Naive thymus-derived CD4-positive, alpha-beta T cell (primary cell): ENCODE measurements around the gene HLA-DMB. TPM values are rescaled to one million over a fixed set of nuclear protein-coding genes. Genes with fewer than 3 reads are reported as not detected.

Source experiments
- ATAC-seq: fragments of 150-1000 bp; cut with Tn5 transposase; 2 replicates; pipeline ENCODE4 v1.10.0; 2021; ENCODE audit warnings: mild to moderate bottlenecking, moderate library complexity
- CTCF ChIA-PET: fragments of 350-600 bp; sonication (Branson Sonifier 250); formaldehyde crosslinking; loops from one replicate; lab custom pipeline; 2021; ENCODE audit warnings: antibody characterized with exemption; lab: Charles Lee
- POLR2A ChIA-PET: fragments of 350-600 bp; sonication (Branson Sonifier 250); formaldehyde crosslinking; loops from one replicate; lab custom pipeline; 2021; ENCODE audit warnings: antibody characterized with exemption, inconsistent platforms; lab: Charles Lee
- DNase-seq, 9 donors: peaks; one replicate each; pipeline versions ENCODE4 v3.0.0 to v3.0.0-alpha.2; 2020 to 2022; ENCODE audit warnings: mixed read lengths in 1 of 9
- H3K27ac ChIP-seq: one replicate; pipeline ENCODE4 v1.7.0; 2013; ENCODE audit warnings: mild to moderate bottlenecking, low read depth, low read length, moderate library complexity
- H3K27me3 ChIP-seq, 2 donors: one replicate each; pipeline ENCODE4 v1.7.0; 2013; ENCODE audit warnings: low read length in 2 of 2, mild to moderate bottlenecking in 2 of 2, moderate library complexity in 2 of 2; ENCODE audit not compliant: control insufficient read depth in 2 of 2, insufficient read depth in 2 of 2
- H3K36me3 ChIP-seq, 3 experiments: 1 replicate in 2 of 3; 2 replicates in 1 of 3; pipeline ENCODE4 v1.7.0; 2013; ENCODE audit warnings: low read length in 3 of 3, mild to moderate bottlenecking in 3 of 3, moderate library complexity in 1 of 3; ENCODE audit not compliant: insufficient read depth in 3 of 3, control insufficient read depth in 2 of 3
- H3K4me1 ChIP-seq, 2 donors: one replicate each; pipeline ENCODE4 v1.7.0; 2013; ENCODE audit warnings: low read length in 2 of 2, mild to moderate bottlenecking in 2 of 2, moderate library complexity in 1 of 2; ENCODE audit not compliant: control insufficient read depth in 2 of 2, insufficient read depth in 2 of 2
- H3K4me3 ChIP-seq: 2 replicates; pipeline ENCODE4 v1.7.0; 2013; ENCODE audit warnings: mild to moderate bottlenecking, low read length
- H3K9me3 ChIP-seq, 3 experiments: 1 replicate in 2 of 3; 2 replicates in 1 of 3; pipeline ENCODE4 v1.7.0; 2013; ENCODE audit warnings: low read length in 3 of 3; ENCODE audit not compliant: control insufficient read depth in 2 of 3
- H3K27ac Mint-ChIP-seq, 9 donors: one replicate each; pipeline ENCODE4 v1.8.0; 2020 to 2022; ENCODE audit warnings: mixed read lengths in 9 of 9, mild to moderate bottlenecking in 8 of 9, moderate library complexity in 5 of 9, inconsistent platforms in 2 of 9
- H3K27me3 Mint-ChIP-seq, 5 donors: one replicate each; pipeline ENCODE4 v1.8.0; 2021 to 2022; ENCODE audit warnings: mixed read lengths in 5 of 5, mild to moderate bottlenecking in 1 of 5
- H3K36me3 Mint-ChIP-seq, 5 donors: one replicate each; pipeline ENCODE4 v1.8.0; 2020 to 2022; ENCODE audit warnings: mixed read lengths in 5 of 5, mild to moderate bottlenecking in 3 of 5, inconsistent platforms in 1 of 5
- H3K4me1 Mint-ChIP-seq, 7 donors: one replicate each; pipeline ENCODE4 v1.8.0; 2020 to 2022; ENCODE audit warnings: mixed read lengths in 7 of 7, mild to moderate bottlenecking in 3 of 7, inconsistent platforms in 1 of 7
- H3K4me3 Mint-ChIP-seq, 10 donors: one replicate each; pipeline ENCODE4 v1.8.0; 2020 to 2022; ENCODE audit warnings: mild to moderate bottlenecking in 10 of 10, mixed read lengths in 10 of 10, moderate library complexity in 6 of 10, inconsistent platforms in 2 of 10
- H3K9me3 Mint-ChIP-seq, 11 donors: one replicate each; pipeline ENCODE4 v1.8.0; 2020 to 2022; ENCODE audit warnings: mixed read lengths in 11 of 11, mild to moderate bottlenecking in 4 of 11, inconsistent platforms in 1 of 11, moderate library complexity in 1 of 11
- intact Hi-C, 2 donors: fragments of 100-400 bp; cut with micrococcal nuclease; formaldehyde crosslinking; loops; one replicate each; pipeline ENCODE4 v1.15.1; 2023
- polyA plus RNA-seq, 2 donors: library from polyadenylated mRNA; unstranded; fragments of 300-500 nt; fragmentation: Illumina TruSeq; gene quantifications; one replicate each; pipeline ENCODE4 v1.2.3, GENCODE V29; 2021
- total RNA-seq, 6 experiments: library from RNA in 5 of 6; stranded (reverse) in 5 of 6; gene quantifications; 1 replicate in 5 of 6; 2 replicates in 1 of 6; pipeline ENCODE4 v1.2.3 and lab custom pipeline; 2021 to 2026

HLA-DMB gene
- total and polyA plus RNA-seq, 7 experiments from 2014 or later = 7.8 to 82.5 (median 9.1) TPM

GRCh38 chr6:32905078-32905477 lies 35.8 kb downstream of the HLA-DMB start:
- peaks cover 0 to 8% (median 4%) of the 10 kb centered on the region in 5 donors for H3K36me3 Mint-ChIP-seq
- peak overlapping the region in 1 of 9 donors; percentile 42 for H3K27ac Mint-ChIP-seq
- Histone ChIP-seq H3K4me1 (no peaks in the 10 kb centered on the region), H3K27me3 (no peaks in the 10 kb centered on the region), H3K27ac (no peak overlapping the region), H3K9me3 (no peaks in the 10 kb centered on the region), H3K36me3 (no peaks in the 10 kb centered on the region), H3K4me3 (no peak overlapping the region)
- ChIA-PET POLR2A (no interaction called here), CTCF (interaction anchor here (0.6 to 2.1 kb wide), 7 partner anchors 15 to 589 kb away, joined by 3 to 12 read pairs (median 3); partner anchors contain the start of gene TAP2)
- no peak for ATAC-seq
- DNase-seq = no peak
- intact Hi-C loops = no loop called here
- no peak overlapping the region for H3K4me3 Mint-ChIP-seq
- peaks cover 0 to 6% (median 0%) of the 10 kb centered on the region in 7 donors for H3K4me1 Mint-ChIP-seq
- no peaks in the 10 kb centered on the region for H3K9me3 Mint-ChIP-seq
- peaks cover 0 to 13% (median 0%) of the 10 kb centered on the region in 5 donors for H3K27me3 Mint-ChIP-seq

GRCh38 chr6:32903952-32904351 lies 36.9 kb downstream of the HLA-DMB start:
- no peak overlapping the region for H3K4me3 Mint-ChIP-seq
- H3K9me3 Mint-ChIP-seq = no peaks in the 10 kb centered on the region
- no peaks in the 10 kb centered on the region for H3K4me1 ChIP-seq
- DNase-seq = no peak
- no peaks in the 10 kb centered on the region for H3K27me3 ChIP-seq
- H3K27me3 Mint-ChIP-seq = peaks cover 0 to 11% (median 0%) of the 10 kb centered on the region in 5 donors
- intact Hi-C loops = no loop called here
- H3K4me3 ChIP-seq = no peak overlapping the region
- H3K36me3 Mint-ChIP-seq = peaks cover 0 to 8% (median 4%) of the 10 kb centered on the region in 5 donors
- no peak overlapping the region for H3K27ac Mint-ChIP-seq
- no peaks in the 10 kb centered on the region for H3K9me3 ChIP-seq
- CTCF ChIA-PET = interaction anchor here (0.6 to 2.1 kb wide), 5 partner anchors 18 to 1822 kb away, joined by 3 to 12 read pairs (median 3); no protein-coding TSS in a partner anchor
- POLR2A ChIA-PET = interaction anchor here (0.8 to 1.2 kb wide), 2 partner anchors 30 to 68 kb away, joined by 3 to 5 read pairs; no protein-coding TSS in a partner anchor
- H3K4me1 Mint-ChIP-seq = peaks cover 0 to 6% (median 0%) of the 10 kb centered on the region in 7 donors
- no peak for ATAC-seq
- no peak overlapping the region for H3K27ac ChIP-seq
- H3K36me3 ChIP-seq = no peaks in the 10 kb centered on the region

- H3K4me3 Mint-ChIP-seq = peak overlapping the region; percentile 91 to 100 (median 99)
- no peak for DNase-seq
- Histone ChIP-seq H3K4me1 (peaks cover 12 to 13% of the 10 kb centered on the region in 2 donors), H3K36me3 (peaks cover 0 to 7% (median 0%) of the 10 kb centered on the region in 3 experiments), H3K4me3 (peak overlapping the region; percentile 81), H3K9me3 (no peaks in the 10 kb centered on the region), H3K27me3 (no peaks in the 10 kb centered on the region), H3K27ac (peak overlapping the region; percentile 78)
- H3K27ac Mint-ChIP-seq = peak overlapping the region; percentile 78 to 97 (median 94)
- ATAC-seq = peak; percentile 18
- ChIA-PET CTCF (interaction anchor here (1.0 to 2.3 kb wide), 8 partner anchors 27 to 90 kb away, joined by 3 to 11 read pairs (median 6); partner anchors contain the start of genes HLA-DMA and TAP2), POLR2A (interaction anchor here (0.8 to 5.4 kb wide), 15 partner anchors 12 to 92 kb away, joined by 3 to 101 read pairs (median 5); partner anchors contain the start of genes BRD2, HLA-DMA, HLA-DMB and PSMB9)
- intact Hi-C loops = loop anchor here (2.0 to 10.0 kb wide), 5 partner anchors 46 to 180 kb away; partner anchors contain the start of genes PSMB8 (in 2 of the 2), BRD2 (in 1 of the 2), HLA-DMA (in 1 of the 2) and HLA-DMB (in 1 of the 2)
- peaks cover 0 to 4% (median 0%) of the 10 kb centered on the region in 5 donors for H3K27me3 Mint-ChIP-seq
- H3K4me1 Mint-ChIP-seq = peaks cover 30 to 43% (median 36%) of the 10 kb centered on the region in 7 donors
- no peaks in the 10 kb centered on the region for H3K9me3 Mint-ChIP-seq
- H3K36me3 Mint-ChIP-seq = peaks cover 0 to 2% (median 0%) of the 10 kb centered on the region in 5 donors
These were observed 45.9 kb downstream of the HLA-DMB start for GRCh38 chr6:32895006-32895345.

- no peaks in the 10 kb centered on the region for H3K27me3 ChIP-seq
- ATAC-seq = peak; percentile 99
- H3K36me3 Mint-ChIP-seq = peaks cover 0 to 2% (median 0%) of the 10 kb centered on the region in 5 donors
- ChIA-PET POLR2A (interaction anchor here (0.7 to 5.4 kb wide), 17 partner anchors 13 to 423 kb away, joined by 3 to 101 read pairs (median 5); partner anchors contain the start of genes BRD2, HLA-DMA, HLA-DMB and PSMB9), CTCF (interaction anchor here (0.9 to 2.3 kb wide), 10 partner anchors 12 to 90 kb away, joined by 3 to 11 read pairs (median 4); partner anchors contain the start of genes HLA-DMA and TAP2)
- peak; percentile 89 to 98 (median 94) for DNase-seq
- no peaks in the 10 kb centered on the region for H3K9me3 Mint-ChIP-seq
- peaks cover 0 to 4% (median 0%) of the 10 kb centered on the region in 5 donors for H3K27me3 Mint-ChIP-seq
- peak overlapping the region; percentile 78 for H3K27ac ChIP-seq
- intact Hi-C loops = loop anchor here (1.0 to 10.0 kb wide), 10 partner anchors 46 to 353 kb away; partner anchors contain the start of genes HLA-DMA (in 2 of the 2), HLA-DMB (in 2 of the 2), PSMB8 (in 2 of the 2) and BRD2 (in 1 of the 2)
- peaks cover 30 to 43% (median 36%) of the 10 kb centered on the region in 7 donors for H3K4me1 Mint-ChIP-seq
- peaks cover 0 to 7% (median 0%) of the 10 kb centered on the region in 3 experiments for H3K36me3 ChIP-seq
- H3K4me1 ChIP-seq = peaks cover 12 to 13% of the 10 kb centered on the region in 2 donors
- H3K27ac Mint-ChIP-seq = peak overlapping the region; percentile 78 to 97 (median 94)
- no peaks in the 10 kb centered on the region for H3K9me3 ChIP-seq
- peak overlapping the region; percentile 91 to 100 (median 99) for H3K4me3 Mint-ChIP-seq
- H3K4me3 ChIP-seq = peak overlapping the region; percentile 81
These were observed 46.5 kb downstream of the HLA-DMB start for GRCh38 chr6:32894085-32895005.

GRCh38 chr6:32890831-32891230 lies 50.0 kb downstream of the HLA-DMB start:
- POLR2A ChIA-PET = interaction anchor here (1.3 to 5.4 kb wide), 2 partner anchors 80 to 81 kb away, joined by 10 to 101 read pairs; partner anchors contain the start of gene BRD2

More at GRCh38 chr6:32890831-32891230, 50.0 kb downstream of the HLA-DMB start:
- Mint-ChIP-seq H3K9me3 (no peaks in the 10 kb centered on the region), H3K36me3 (peaks cover 0 to 2% (median 0%) of the 10 kb centered on the region in 5 donors), H3K4me1 (peaks cover 13 to 23% (median 20%) of the 10 kb centered on the region in 7 donors), H3K27me3 (peaks cover 0 to 10% (median 0%) of the 10 kb centered on the region in 5 donors), H3K27ac (no peak overlapping the region), H3K4me3 (no peak overlapping the region)
- CTCF ChIA-PET = interaction anchor here (1.0 to 2.5 kb wide), 3 partner anchors 57 to 94 kb away, joined by 4 to 11 read pairs (median 6); no protein-coding TSS in a partner anchor
- no peaks in the 10 kb centered on the region for H3K9me3 ChIP-seq
- peaks cover 9 to 12% of the 10 kb centered on the region in 2 donors for H3K4me1 ChIP-seq
- H3K4me3 ChIP-seq = no peak overlapping the region
- DNase-seq = no peak
- peaks cover 0 to 7% (median 0%) of the 10 kb centered on the region in 3 experiments for H3K36me3 ChIP-seq
- intact Hi-C loops = loop anchor here (5.0 to 10.0 kb wide), 2 partner anchors 184 to 356 kb away; partner anchors contain the start of genes HLA-DPA1 (in 1 of the 2) and HLA-DPB1 (in 1 of the 2)
- no peak for ATAC-seq
- no peaks in the 10 kb centered on the region for H3K27me3 ChIP-seq
- H3K27ac ChIP-seq = no peak overlapping the region
